Measurements from ENCODE around the gene TARBP2. TPM values are rescaled to one million over a fixed set of nuclear protein-coding genes. Genes with fewer than 3 reads are reported as not detected.

The TARBP2 gene, protein sequence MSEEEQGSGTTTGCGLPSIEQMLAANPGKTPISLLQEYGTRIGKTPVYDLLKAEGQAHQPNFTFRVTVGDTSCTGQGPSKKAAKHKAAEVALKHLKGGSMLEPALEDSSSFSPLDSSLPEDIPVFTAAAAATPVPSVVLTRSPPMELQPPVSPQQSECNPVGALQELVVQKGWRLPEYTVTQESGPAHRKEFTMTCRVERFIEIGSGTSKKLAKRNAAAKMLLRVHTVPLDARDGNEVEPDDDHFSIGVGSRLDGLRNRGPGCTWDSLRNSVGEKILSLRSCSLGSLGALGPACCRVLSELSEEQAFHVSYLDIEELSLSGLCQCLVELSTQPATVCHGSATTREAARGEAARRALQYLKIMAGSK
- 41.2 and 43.8 TPM in 2 replicates for total RNA-seq

GRCh38 chr12:53500776-53501614 is at the start of gene TARBP2:
TARBP2 (plus strand) TSS chr12:53501283; CDS start chr12:53501409, 126 bp downstream.
- intact Hi-C loops (cut with micrococcal nuclease): loop anchor here (1.0 to 2.0 kb wide), 9 partner anchors 7 to 494 kb away; partner anchors contain the start of genes AAAS, ATF7, CALCOCO1 and EIF4B

DNA sequence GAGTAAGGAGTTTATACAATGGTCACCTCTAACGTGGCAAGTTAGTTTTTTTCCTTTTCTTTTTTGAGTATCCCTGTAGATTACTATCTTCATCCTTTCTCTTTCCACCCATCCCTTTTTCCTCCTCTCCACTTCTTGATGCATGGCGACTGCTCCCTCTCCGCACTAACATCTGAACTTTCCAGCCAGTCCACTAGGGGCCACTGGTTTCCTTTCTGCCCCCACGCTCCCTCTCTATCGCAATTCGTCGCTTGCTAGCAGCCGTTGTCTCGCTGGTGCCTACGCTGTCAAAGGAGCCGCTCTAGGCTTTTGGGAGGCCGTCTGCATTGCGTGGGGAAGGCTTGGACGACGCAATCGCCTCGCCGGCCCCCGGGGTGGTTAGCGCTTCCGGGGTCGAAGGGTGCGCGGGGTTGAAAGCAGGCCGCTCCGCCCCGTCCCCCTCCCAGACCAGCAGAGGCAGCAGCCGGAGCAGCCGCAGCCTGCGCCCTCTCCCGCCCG is 49.4 kb upstream of the TARBP2 start, which contains the start of gene PCBP2:
Gene PCBP2 (plus strand): TSS at position 442 of the 498 bp plus-strand sequence. CDS start 2,699 bp downstream, outside the sequence.
- intact Hi-C loops (cut with micrococcal nuclease): loop anchor here (1.0 to 5.0 kb wide), 5 partner anchors 10 to 444 kb away; partner anchors contain the start of genes EIF4B, MYG1, PFDN5 and PRR13

- intact Hi-C loops (cut with micrococcal nuclease): loop anchor here (1.0 to 5.0 kb wide), 3 partner anchors 48 to 445 kb away; partner anchors contain the start of genes EIF4B, MYG1 and PFDN5
Observed at GRCh38 chr12:53452159-53453077, 48.7 kb upstream of the TARBP2 start.

GRCh38 chr12:53453953-53454640 is 47.0 kb upstream of the TARBP2 start:
- intact Hi-C loops (cut with micrococcal nuclease): loop anchor here (5.0 kb wide), 2 partner anchors 157 to 447 kb away; partner anchors contain the start of genes EIF4B, MYG1 and PFDN5

GRCh38 chr12:53454707-53455106 is 46.4 kb upstream of the TARBP2 start:
- intact Hi-C loops (cut with micrococcal nuclease): loop anchor here (5.0 kb wide), 2 partner anchors 157 to 447 kb away; partner anchors contain the start of genes EIF4B, MYG1 and PFDN5

- intact Hi-C loops (cut with micrococcal nuclease): no loop called here
Observed at GRCh38 chr12:53456654-53457366, 44.3 kb upstream of the TARBP2 start.

- intact Hi-C loops (cut with micrococcal nuclease): no loop called here
Observed at GRCh38 chr12:53459097-53459496, 42.0 kb upstream of the TARBP2 start.

DNA sequence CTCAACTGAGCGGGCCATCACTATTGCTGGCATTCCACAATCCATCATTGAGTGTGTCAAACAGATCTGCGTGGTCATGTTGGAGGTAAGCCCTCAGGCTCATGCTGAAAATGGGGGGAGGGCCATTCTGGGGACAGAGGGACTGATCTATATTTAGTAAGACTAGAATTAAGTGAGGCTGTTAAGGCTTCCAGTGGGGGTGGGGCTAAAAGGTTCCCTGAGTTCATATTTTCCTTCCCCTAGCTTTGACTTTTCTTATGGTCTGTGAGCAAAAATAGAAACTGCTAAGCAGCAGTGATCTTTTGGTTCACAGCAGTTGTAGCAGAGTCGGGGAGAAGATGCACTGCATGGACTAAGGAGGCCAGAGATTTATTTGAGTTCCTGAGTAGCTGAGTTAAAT is 40.0 kb upstream of the TARBP2 start:
- intact Hi-C loops (cut with micrococcal nuclease): no loop called here

GRCh38 chr12:53461591-53461990 is 39.5 kb upstream of the TARBP2 start:
- intact Hi-C loops (cut with micrococcal nuclease): no loop called here

DNA sequence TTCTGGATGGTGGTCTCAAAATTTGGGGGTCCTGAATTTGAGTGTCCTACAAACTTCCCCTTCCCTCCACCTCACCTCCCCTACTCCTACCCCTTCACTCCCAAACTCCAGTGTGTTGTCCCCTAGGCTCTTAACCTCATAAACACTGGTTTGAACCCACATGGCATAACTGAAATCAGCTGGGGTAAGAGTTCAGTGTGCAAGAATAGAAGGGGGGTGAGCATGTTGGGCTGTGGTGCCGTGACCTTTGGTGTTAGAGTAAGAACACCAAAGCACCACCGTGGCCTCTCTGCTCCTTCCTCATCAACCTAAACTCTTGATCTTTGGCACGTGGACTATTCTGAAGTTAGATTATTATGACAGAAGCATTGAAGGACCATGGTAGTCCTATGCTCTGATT is 38.1 kb upstream of the TARBP2 start:
- intact Hi-C loops (cut with micrococcal nuclease): no loop called here

DNA sequence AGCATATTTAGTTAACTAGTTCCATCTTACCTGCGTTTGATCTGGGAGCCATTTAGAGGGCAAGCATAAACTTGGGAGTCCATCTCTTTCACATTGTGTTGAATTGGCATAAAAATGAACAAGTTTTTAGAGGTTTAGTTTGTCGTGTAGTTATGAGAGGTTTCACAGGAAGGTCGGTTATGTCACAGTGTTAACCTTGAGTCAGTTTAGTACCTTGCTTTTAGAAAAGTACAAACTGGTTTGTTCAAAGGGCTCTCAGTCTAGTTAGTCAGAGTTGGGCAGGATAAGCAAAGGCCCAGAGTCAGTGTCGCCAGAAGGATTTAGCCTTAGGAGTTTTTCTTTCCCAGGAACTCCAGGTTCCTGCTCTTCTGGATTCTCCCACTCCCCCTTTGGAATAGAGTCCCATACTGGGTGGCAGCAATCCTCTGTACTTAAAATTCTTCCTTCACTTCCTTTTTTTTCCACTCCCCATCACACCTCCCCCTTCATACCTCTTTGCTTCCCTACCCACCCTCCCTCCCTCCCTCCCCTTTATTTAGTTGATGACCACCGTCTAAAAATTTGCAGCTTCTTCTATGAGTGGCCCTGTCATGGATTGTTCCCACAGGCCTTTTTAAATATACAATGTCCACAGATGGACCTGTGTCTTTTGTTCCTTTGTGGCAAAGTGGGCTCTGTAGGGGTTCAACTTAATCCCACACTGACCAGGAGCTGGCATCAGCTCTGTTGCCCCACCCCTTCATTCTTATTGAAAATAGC is 37.1 kb upstream of the TARBP2 start:
- intact Hi-C loops (cut with micrococcal nuclease): no loop called here

DNA sequence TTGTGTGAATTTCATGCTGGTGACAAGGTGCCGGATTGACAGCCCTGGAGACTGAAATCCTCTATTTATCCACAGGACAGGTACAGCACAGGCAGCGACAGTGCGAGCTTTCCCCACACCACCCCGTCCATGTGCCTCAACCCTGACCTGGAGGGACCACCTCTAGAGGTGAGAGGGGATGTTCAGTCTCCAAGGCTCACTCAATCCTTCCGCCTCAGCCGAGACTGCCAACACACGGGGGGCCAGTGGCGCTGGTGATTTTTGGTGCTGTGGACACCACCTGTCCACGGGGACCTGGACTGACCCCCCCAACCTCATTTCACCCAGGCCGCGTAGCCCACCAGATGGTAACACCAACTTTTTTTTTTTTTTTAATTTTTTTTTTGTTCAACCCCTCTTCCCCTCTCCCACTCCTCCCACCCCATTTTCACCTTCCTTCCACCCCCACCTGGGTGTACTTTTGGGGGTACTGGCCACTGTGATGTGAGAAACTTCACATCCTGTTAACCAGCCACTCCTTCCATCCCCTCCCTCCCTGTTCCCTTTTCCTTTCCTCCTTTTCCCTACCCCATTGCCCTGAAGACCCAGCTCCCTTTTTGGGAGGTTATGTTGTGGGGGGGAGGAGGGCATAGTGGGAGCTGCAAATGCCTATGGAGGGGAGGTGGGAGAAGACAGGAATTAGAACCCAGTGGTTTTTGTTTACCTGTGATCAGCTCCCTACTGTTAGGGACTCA is 36.2 kb upstream of the TARBP2 start:
- intact Hi-C loops (cut with micrococcal nuclease): no loop called here

- intact Hi-C loops (cut with micrococcal nuclease): no loop called here
Observed at GRCh38 chr12:53465679-53466078, 35.4 kb upstream of the TARBP2 start.

- intact Hi-C loops (cut with micrococcal nuclease): no loop called here
Observed at GRCh38 chr12:53466640-53467039, 34.4 kb upstream of the TARBP2 start.

GRCh38 chr12:53467082-53467481 is 34.0 kb upstream of the TARBP2 start:
- intact Hi-C loops (cut with micrococcal nuclease): no loop called here

DNA sequence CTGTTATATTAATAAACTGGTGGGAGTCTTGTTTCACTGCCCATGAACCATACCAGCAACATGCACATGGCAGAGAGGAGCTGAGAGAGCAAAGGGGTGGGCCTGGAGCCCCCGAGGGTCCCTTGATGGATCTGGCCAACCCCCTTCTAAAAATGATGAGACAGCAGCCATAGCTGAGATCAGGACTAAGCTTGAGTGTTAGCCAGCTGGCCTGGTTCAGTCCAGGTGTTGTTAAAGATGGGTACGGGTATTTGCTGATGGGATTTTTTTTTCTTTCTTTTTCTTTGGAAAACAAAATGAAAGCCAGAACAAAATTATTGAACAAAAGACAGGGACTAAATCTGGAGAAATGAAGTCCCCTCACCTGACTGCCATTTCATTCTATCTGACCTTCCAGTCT is 33.2 kb upstream of the TARBP2 start:
- intact Hi-C loops (cut with micrococcal nuclease): no loop called here

DNA sequence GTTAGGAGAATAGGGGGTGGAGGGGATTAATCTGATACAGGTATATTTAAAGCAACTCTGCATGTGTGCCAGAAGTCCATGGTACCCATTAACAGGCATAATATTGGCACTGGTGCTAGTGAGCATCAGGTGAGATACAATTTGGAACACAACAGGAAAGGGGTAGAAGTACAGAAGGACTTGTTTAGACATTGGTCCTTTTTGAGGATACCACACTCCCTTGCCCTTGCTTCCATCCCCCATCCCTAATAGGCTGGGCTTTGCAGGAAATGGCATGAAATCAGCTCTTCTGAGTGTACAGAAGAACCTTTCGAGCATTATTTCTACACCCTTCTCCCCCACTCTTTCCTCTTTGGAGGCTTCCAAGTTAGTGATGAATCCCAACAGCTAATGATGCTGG is 32.8 kb upstream of the TARBP2 start:
- intact Hi-C loops (cut with micrococcal nuclease): no loop called here
